HG03039 (cell line): ENCODE data around the gene CCRL2.
A peak's percentile ranks its signal among the peaks of the same experiment; 100 is the strongest.

Experiments
- ATAC-seq: cut with Tn5 transposase; IDR thresholded peaks from one replicate; pipeline ENCODE4 v1.9.1; 2021; ENCODE audit warnings: mild to moderate bottlenecking, moderate library complexity; ENCODE audit not compliant: unreplicated experiment

Gene CCRL2, protein sequence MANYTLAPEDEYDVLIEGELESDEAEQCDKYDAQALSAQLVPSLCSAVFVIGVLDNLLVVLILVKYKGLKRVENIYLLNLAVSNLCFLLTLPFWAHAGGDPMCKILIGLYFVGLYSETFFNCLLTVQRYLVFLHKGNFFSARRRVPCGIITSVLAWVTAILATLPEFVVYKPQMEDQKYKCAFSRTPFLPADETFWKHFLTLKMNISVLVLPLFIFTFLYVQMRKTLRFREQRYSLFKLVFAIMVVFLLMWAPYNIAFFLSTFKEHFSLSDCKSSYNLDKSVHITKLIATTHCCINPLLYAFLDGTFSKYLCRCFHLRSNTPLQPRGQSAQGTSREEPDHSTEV

DNA sequence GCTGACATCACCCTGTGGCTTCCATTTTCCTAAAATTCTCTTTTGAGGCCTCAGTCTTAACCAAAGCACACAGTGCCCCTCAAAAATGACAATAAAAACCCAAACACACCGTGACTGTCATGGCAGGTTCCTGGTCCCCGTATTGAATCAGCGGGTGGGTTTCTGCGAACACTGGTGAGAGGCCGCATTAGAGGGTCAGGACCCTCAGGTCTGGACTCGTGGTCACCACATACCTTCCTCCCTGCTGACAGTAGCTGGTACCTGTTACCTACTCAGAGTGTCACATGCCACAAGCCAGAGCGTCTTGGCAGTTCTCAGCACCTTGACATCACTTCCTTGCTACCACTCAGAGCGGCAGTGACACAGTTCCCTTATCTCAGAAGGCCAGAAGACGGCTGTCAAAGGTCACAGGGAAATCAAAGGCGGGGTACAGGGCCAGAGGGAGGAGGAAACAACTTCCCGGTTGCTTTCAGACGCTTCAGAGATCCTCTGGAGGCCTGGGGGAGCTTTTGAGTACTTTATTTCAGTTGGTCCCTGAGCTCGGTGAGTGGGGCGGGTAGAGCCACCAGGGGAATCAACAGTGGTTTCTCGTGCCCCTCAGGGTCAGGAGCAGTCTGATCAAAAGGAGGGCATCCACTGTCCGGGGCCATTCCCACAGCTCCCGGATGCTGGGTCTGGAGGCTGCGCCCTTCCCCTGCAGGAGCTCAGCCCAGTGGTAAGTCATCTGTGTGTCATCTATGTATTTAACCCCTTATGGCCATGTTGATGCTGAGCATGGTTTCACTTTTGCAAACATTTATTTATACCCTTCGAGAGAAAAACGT, at the start of gene CCRL2, which contains the start of gene CCR5AS:
TSS of gene CCRL2 (plus strand) at position 472 of the 824 bp plus-strand sequence. CDS start 821 bp downstream, outside the sequence.
TSS of gene CCR5AS (minus strand) at position 279 of the 824 bp plus-strand sequence.
- no peak for ATAC-seq

DNA sequence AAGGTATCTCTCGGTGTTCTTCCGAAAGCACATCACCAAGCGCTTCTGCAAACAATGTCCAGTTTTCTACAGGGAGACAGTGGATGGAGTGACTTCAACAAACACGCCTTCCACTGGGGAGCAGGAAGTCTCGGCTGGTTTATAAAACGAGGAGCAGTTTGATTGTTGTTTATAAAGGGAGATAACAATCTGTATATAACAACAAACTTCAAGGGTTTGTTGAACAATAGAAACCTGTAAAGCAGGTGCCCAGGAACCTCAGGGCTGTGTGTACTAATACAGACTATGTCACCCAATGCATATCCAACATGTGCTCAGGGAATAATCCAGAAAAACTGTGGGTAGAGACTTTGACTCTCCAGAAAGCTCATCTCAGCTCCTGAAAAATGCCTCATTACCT, 48.6 kb upstream of the CCRL2 start:
- ATAC-seq: no peak

DNA sequence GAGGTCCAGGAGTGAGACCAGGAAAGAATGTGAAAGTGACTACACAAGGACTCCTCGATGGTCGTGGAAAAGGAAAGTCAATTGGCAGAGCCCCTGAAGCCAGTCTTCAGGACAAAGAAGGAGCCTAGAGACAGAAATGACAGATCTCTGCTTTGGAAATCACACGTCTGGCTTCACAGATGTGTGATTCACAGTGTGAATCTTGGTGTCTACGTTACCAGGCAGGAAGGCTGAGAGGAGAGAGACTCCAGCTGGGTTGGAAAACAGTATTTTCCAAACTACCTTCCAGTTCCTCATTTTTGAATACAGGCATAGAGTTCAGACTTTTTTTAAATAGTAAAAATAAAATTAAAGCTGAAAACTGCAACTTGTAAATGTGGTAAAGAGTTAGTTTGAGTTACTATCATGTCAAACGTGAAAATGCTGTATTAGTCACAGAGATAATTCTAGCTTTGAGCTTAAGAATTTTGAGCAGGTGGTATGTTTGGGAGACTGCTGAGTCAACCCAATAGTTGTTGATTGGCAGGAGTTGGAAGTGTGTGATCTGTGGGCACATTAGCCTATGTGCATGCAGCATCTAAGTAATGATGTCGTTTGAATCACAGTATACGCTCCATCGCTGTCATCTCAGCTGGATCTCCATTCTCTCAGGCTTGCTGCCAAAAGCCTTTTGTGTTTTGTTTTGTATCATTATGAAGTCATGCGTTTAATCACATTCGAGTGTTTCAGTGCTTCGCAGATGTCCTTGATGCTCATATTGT, 47.1 kb upstream of the CCRL2 start:
- no peak for ATAC-seq

DNA sequence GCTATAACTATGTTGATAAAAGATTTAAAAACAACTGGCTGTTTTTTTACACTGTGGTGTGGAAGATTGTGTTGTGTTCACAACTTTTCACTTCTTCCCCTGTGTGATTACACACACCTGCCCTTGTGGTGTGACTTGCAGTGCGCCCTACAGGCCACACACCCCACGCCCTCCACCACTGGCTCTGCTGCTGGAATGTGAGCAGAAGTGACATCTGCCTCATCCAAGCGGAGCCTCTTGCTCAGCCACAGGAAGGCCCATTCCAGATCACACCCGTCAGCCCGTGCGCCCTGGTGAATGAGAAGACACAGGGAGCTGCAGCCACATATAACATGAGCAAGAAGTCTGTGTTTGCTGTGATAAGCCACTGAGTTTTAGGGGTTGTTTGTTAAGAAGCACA, 46.2 kb upstream of the CCRL2 start:
- ATAC-seq: no peak

DNA sequence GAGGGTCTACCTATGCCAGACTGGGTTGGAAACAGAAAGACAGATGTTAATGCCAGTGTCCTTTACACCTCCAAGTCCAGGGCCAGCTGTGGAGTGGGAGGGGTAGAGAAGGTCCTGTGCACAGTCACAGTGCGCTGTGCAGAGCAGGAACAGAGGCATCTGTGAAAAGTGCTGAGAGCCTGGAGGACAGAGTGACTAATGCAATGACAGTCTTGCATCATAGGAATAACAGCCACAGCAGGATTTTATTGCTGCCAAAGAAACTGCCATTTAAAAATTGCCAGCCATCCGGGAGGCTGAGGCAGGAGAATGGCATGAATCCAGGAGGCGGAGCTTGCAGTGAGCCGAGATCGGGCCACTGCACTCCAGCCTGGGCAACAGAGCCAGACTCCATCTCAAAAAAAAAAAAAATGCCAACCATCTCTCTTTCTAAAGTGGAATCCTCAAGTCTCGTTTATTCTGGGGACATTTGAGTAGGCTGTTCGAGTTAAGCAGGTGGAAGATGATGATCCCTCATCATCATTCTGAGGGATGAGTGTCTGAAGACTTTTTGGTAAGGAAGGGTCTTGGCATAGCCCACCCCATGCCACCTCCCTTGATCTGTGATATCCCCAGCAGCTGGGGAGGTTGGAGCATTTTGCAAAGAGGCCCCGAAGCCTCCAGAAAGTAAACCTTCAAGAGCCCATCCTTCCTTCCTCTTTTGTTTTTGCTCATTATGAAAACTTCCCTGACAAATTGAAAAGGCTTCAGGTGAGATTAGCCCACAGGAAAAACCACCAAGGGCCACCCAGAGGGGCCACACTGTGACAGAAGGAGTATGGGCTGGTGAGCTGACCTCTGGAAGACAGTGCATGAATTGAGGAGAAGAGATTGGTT, 45.4 kb upstream of the CCRL2 start:
- ATAC-seq: no peak

DNA sequence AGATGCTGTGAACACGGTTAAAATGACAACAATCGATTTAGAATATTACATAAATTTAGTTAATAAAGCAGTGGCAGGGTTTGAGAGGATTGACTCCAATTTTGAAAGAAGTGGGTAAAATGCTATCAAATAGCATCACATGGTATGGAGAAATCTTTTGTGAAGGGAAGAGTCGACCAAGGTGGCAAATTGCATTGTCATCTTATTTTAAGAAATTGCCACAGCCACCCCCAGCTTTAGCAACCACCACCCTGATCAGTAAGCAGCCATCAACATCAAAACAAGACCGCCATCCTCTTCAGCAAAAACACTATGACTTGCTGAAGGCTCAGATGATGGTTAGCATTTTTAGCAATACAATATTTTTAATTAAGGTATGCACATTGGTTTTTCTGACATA, 42.0 kb upstream of the CCRL2 start:
- no peak for ATAC-seq

DNA sequence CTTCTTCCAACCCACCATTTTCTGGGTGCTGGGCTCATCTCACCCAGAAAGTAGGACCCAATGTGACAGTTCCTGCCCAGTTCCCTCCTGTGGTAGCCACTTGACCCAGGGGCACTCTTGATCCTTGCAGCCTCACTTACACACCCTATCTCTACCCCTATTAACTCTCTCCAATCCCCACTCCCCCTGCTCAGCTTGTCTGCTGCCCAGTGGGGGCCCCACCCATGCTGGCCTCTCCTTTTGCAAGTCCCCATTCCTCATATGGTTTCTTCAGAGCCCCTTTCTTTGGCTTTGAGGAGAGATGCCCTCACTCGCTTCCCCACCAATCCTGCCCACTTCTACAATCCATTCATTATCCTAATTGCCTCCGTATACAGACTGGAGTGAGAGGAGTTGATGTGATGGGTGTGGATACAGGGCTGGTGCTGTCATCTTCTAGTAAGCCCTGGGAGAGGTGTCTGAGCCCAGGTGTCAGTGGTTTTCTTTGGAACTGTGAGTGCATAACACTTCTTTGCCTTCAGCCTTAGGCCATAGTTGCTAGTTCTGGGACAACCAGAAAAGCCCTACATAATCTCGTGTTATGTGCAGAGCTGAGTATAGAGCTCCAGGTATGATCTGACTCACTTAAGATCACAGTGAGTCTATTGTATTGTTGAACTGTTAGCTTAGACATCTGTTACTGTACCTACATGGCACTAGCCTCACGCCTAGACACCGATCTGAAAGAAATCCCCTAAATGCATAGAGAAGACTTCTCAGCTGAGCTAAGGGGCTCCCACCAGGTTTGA, 41.1 kb upstream of the CCRL2 start:
- ATAC-seq: no peak

DNA sequence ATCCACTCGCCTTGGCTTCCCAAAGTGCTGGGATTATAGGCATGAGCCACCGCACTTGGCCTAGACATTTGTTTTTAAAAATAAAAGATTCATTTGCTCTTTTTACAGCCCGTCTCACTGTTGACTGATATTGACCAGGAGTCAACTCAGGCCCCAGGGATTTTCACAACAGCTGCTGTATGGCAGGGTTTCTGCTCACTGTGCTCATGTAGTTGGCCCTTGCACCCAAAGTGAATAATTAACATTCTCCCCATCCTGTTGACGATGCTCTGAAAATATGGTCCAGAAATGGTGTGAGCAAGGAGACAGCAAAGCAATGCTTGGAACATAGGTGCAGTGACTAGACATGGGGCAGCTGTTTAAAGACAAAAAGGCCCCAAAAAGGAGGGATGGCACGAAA, 39.2 kb upstream of the CCRL2 start:
- no peak for ATAC-seq

DNA sequence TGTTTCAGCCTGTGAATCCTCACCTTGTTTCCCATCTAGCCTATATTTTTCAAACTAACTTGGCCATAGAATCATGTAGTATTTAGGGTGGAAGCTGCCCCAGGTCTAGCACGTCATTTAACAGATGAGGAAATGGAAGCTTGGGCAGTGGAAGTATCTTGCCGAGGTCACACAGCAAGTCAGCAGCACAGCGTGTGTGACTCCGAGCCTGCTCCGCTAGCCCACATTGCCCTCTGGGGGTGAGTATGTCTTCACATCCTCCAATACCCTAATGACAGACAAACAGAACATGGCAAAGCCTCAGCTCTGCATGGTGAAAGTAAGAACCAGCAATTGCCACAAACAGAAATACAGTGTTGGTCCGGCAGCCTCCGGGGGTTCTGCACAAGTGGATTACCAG, 38.5 kb upstream of the CCRL2 start:
- ATAC-seq: no peak

DNA sequence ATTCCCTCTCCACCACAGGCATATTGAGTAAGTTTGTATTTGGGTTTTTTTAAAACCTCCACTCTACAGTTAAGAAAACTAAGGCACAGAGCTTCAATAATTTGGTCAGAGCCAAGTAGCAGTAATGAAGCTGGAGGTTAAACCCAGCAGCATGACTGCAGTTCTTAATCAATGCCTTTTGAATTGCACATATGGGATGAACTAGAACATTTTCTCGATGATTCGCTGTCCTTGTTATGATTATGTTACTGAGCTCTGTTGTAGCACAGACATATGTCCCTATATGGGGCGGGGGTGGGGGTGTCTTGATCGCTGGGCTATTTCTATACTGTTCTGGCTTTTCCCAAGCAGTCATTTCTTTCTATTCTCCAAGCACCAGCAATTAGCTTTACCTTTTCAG, 37.9 kb upstream of the CCRL2 start:
- ATAC-seq: no peak

DNA sequence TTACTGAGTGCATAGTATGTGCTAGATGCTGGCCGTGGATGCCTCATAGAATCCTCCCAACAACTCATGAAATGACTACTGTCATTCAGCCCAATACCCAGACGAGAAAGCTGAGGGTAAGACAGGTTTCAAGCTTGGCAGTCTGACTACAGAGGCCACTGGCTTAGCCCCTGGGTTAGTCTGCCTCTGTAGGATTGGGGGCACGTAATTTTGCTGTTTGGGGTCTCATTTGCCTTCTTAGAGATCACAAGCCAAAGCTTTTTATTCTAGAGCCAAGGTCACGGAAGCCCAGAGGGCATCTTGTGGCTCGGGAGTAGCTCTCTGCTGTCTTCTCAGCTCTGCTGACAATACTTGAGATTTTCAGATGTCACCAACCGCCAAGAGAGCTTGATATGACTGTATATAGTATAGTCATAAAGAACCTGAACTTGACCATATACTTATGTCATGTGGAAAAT, 37.4 kb upstream of the CCRL2 start:
- ATAC-seq: peak; percentile 48

DNA sequence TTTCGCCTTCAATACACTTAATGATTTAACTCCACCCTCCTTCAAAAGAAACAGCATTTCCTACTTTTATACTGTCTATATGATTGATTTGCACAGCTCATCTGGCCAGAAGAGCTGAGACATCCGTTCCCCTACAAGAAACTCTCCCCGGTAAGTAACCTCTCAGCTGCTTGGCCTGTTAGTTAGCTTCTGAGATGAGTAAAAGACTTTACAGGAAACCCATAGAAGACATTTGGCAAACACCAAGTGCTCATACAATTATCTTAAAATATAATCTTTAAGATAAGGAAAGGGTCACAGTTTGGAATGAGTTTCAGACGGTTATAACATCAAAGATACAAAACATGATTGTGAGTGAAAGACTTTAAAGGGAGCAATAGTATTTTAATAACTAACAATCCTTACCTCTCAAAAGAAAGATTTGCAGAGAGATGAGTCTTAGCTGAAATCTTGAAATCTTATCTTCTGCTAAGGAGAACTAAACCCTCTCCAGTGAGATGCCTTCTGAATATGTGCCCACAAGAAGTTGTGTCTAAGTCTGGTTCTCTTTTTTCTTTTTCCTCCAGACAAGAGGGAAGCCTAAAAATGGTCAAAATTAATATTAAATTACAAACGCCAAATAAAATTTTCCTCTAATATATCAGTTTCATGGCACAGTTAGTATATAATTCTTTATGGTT, 36.1 kb upstream of the CCRL2 start, which contains the start of gene CCR5:
TSS of gene CCR5 (plus strand) at position 108 of the 680 bp plus-strand sequence. CDS start 1,957 bp downstream, outside the sequence.
- ATAC-seq: no peak

DNA sequence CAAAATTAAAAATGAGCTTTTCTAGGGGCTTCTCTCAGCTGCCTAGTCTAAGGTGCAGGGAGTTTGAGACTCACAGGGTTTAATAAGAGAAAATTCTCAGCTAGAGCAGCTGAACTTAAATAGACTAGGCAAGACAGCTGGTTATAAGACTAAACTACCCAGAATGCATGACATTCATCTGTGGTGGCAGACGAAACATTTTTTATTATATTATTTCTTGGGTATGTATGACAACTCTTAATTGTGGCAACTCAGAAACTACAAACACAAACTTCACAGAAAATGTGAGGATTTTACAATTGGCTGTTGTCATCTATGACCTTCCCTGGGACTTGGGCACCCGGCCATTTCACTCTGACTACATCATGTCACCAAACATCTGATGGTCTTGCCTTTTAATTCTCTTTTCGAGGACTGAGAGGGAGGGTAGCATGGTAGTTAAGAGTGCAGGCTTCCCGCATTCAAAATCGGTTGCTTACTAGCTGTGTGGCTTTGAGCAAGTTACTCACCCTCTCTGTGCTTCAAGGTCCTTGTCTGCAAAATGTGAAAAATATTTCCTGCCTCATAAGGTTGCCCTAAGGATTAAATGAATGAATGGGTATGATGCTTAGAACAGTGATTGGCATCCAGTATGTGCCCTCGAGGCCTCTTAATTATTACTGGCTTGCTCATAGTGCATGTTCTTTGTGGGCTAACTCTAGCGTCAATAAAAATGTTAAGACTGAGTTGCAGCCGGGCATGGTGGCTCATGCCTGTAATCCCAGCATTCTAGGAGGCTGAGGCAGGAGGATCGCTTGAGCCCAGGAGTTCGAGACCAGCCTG, 35.3 kb upstream of the CCRL2 start:
- ATAC-seq: no peak

DNA sequence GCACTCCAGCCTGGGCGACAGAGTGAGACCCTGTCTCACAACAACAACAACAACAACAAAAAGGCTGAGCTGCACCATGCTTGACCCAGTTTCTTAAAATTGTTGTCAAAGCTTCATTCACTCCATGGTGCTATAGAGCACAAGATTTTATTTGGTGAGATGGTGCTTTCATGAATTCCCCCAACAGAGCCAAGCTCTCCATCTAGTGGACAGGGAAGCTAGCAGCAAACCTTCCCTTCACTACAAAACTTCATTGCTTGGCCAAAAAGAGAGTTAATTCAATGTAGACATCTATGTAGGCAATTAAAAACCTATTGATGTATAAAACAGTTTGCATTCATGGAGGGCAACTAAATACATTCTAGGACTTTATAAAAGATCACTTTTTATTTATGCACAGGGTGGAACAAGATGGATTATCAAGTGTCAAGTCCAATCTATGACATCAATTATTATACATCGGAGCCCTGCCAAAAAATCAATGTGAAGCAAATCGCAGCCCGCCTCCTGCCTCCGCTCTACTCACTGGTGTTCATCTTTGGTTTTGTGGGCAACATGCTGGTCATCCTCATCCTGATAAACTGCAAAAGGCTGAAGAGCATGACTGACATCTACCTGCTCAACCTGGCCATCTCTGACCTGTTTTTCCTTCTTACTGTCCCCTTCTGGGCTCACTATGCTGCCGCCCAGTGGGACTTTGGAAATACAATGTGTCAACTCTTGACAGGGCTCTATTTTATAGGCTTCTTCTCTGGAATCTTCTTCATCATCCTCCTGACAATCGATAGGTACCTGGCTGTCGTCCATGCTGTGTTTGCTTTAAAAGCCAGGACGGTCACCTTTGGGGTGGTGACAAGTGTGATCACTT, 34.3 kb upstream of the CCRL2 start:
- no peak for ATAC-seq

DNA sequence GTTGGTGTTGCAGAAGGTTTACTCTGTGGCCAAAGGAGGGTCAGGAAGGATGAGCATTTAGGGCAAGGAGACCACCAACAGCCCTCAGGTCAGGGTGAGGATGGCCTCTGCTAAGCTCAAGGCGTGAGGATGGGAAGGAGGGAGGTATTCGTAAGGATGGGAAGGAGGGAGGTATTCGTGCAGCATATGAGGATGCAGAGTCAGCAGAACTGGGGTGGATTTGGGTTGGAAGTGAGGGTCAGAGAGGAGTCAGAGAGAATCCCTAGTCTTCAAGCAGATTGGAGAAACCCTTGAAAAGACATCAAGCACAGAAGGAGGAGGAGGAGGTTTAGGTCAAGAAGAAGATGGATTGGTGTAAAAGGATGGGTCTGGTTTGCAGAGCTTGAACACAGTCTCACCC, 32.3 kb upstream of the CCRL2 start:
- ATAC-seq: no peak

DNA sequence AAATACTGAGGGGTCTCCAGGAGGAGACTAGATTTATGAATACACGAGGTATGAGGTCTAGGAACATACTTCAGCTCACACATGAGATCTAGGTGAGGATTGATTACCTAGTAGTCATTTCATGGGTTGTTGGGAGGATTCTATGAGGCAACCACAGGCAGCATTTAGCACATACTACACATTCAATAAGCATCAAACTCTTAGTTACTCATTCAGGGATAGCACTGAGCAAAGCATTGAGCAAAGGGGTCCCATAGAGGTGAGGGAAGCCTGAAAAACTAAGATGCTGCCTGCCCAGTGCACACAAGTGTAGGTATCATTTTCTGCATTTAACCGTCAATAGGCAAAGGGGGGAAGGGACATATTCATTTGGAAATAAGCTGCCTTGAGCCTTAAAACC, 31.8 kb upstream of the CCRL2 start:
- ATAC-seq: no peak

DNA sequence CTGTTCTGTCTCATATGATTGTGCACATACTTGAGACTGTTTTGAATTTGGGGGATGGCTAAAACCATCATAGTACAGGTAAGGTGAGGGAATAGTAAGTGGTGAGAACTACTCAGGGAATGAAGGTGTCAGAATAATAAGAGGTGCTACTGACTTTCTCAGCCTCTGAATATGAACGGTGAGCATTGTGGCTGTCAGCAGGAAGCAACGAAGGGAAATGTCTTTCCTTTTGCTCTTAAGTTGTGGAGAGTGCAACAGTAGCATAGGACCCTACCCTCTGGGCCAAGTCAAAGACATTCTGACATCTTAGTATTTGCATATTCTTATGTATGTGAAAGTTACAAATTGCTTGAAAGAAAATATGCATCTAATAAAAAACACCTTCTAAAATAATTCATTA, 31.2 kb upstream of the CCRL2 start:
- ATAC-seq: no peak
